NB4 (cell line): Measurements from ENCODE around the gene ITPR3.

ENCODE experiments used
- CTCF ChIP-seq: IDR thresholded peaks from one replicate; pipeline ENCODE4 v1.5.1; 2012; ENCODE audit warnings: low read depth, low read length
- MYC ChIP-seq: IDR thresholded peaks from 2 replicates; pipeline ENCODE4 v1.6.1; 2011; ENCODE audit warnings: low read depth, low read length

GRCh38 chr6:33686981-33687975, 66.2 kb downstream of the ITPR3 start:
- TF ChIP-seq CTCF (no peak), MYC (no peak)
